Measurements from ENCODE around the gene GPC5.
A peak's percentile ranks its signal among the peaks of the same experiment; 100 is the strongest.
"Not testable (repeated sequence)": the region's sequence is repeated elsewhere in the genome, so short reads cannot be mapped to it uniquely, and the experiment has no call there.

The GPC5 gene

GRCh38 chr13:92896842-92897241, 1498.4 kb downstream of the GPC5 start:
- peak; percentile 68 for TF ChIP-seq CTCF (conservative IDR thresholded peaks at IDR 0.05)
- H3K27ac ChIP-seq, result no peak overlapping the region

- H3K27ac ChIP-seq, result not testable (repeated sequence)
These were observed 1500.5 kb downstream of the GPC5 start for GRCh38 chr13:92898946-92899345.

DNA sequence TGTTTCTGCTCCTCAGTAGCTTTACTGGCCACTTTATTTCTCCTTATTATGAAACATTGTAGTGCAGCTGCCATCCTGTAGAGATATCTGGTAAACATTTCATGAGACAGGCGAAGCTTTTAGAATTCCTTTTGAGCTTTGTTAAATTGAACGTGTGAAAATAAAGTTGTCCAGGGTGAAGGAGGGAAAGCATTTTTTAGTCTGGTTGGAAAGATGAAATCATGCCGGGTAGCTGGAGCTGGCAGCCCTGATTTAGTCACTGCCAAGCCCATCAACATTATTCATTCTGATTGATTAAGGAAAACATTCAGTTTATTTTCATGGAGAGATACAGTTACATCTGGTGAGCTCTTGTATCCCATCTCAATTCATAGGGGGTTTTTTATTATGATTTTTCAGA, 1502.0 kb downstream of the GPC5 start:
- no peak for TF ChIP-seq CTCF (conservative IDR thresholded peaks at IDR 0.05)
- no peak overlapping the region for H3K27ac ChIP-seq

- no peak overlapping the region for H3K27ac ChIP-seq
- no peak for TF ChIP-seq CTCF (conservative IDR thresholded peaks at IDR 0.05)
These were observed 1503.3 kb downstream of the GPC5 start for GRCh38 chr13:92901739-92902138.

- no peak for TF ChIP-seq CTCF (conservative IDR thresholded peaks at IDR 0.05)
- H3K27ac ChIP-seq, result no peak overlapping the region
These were observed 1514.2 kb downstream of the GPC5 start for GRCh38 chr13:92912629-92913028.

- no peak overlapping the region for H3K27ac ChIP-seq
- TF ChIP-seq CTCF (conservative IDR thresholded peaks at IDR 0.05), result no peak
These were observed 1515.4 kb downstream of the GPC5 start for GRCh38 chr13:92913840-92914239.
